Measurements from ENCODE around the gene STIP1.
A peak's percentile ranks its signal among the peaks of the same experiment; 100 is the strongest.

STIP1 gene

DNA sequence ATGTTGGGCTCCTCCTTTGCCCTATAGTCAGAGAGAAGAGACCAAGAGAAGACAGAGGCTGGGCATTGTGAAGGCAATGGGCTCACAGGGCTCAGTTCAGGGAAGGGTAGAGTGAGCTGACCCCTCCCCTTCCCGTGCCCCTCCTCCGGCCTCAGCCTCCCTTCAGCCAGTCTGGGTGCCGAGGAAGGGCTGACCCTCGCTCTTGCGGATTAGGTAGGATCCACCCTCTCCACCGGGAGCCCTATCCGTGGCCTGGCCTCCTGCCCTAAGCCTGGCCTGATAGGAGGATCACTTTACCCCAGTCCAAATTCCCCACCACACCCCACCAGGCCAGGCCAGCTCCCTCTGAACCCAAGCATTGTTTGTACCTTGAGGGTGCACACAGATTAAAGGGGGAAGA is 62.6 kb downstream of the STIP1 start:
- Histone ChIP-seq H3K27me3 (ENCODE audit: insufficient read depth, low read depth, severe bottlenecking) (no peaks in the 10 kb centered on the region), H3K9me3 (ENCODE audit: severe bottlenecking) (no peaks in the 10 kb centered on the region), H3K27ac (peak overlapping the region; percentile 81), H3K4me3 (ENCODE audit: low read depth, low read length) (no peak overlapping the region), H3K36me3 (peaks cover 21% of the 10 kb centered on the region)
- DNase-seq, result peak; percentile 54
- TF ChIP-seq, protein P1, sequence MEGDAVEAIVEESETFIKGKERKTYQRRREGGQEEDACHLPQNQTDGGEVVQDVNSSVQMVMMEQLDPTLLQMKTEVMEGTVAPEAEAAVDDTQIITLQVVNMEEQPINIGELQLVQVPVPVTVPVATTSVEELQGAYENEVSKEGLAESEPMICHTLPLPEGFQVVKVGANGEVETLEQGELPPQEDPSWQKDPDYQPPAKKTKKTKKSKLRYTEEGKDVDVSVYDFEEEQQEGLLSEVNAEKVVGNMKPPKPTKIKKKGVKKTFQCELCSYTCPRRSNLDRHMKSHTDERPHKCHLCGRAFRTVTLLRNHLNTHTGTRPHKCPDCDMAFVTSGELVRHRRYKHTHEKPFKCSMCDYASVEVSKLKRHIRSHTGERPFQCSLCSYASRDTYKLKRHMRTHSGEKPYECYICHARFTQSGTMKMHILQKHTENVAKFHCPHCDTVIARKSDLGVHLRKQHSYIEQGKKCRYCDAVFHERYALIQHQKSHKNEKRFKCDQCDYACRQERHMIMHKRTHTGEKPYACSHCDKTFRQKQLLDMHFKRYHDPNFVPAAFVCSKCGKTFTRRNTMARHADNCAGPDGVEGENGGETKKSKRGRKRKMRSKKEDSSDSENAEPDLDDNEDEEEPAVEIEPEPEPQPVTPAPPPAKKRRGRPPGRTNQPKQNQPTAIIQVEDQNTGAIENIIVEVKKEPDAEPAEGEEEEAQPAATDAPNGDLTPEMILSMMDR (IDR thresholded peaks at IDR 0.05; ENCODE audit: low read depth, low read length), result no peak

DNA sequence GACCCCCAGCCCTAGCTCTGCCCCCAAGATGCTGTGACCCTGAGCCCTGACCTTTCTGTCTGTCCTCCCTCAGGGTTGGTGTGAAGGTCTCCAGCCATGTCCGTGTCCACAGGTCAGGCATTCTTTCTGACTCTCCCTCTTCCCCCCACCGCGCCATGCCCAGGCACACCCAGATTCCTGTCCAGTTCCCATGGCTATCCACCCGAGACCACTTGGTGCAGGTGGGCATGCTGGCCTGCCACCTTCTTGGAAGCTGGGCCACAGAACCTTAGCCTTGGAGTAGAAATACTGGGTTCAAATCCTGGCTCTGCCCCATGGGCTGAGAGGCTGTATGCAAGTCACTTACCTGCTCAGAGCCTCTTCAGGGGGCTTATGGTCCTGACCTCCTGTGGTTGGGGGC is 63.1 kb downstream of the STIP1 start:
- H3K27ac ChIP-seq, result peak overlapping the region; percentile 44
- peaks cover 18% of the 10 kb centered on the region for H3K36me3 ChIP-seq

DNA sequence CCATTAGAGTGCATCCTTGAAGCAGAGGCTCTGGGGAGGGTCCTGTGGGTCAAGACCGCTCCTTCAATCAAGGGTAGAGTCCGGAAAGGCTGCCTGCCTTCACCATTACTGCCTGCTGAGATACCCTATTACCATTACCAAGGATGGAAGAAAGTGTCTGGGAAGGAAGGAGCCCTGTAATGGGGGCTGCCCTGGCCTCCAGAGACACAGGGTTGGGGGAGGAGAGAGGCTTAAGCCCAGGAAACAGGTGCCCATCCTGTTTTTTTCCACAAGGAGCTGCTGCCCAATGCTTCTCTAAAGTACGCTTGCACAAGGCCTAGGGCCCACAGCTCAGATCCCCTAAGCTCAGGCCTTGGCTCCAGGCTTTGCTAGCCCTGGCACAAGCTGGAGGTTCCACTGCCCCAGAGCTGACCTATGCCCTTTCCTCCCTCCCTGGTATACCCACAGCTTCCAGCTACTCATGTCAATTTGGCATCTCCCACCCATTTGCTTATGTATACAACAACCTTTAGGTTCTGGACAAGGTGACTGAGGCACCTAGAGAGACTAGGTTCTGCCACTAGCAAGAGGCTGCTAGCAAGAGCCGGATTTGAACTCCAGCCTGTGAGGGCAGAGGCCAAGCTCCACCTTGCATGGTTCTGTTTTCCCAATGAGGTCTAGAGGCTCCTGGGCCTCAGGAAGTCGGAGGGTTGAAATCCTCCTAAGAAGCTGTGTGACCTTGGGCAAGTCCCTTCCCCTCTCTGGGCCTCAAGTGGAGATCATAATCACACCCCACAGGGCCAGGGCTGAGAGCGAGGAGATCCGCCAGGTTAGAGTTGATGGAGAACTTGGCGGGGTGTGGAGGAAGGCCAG is 63.8 kb downstream of the STIP1 start:
- Histone ChIP-seq H3K9me3 (ENCODE audit: severe bottlenecking) (no peaks in the 10 kb centered on the region), H3K27ac (peak overlapping the region; percentile 44), H3K36me3 (peaks cover 13% of the 10 kb centered on the region), H3K27me3 (ENCODE audit: insufficient read depth, low read depth, severe bottlenecking) (no peaks in the 10 kb centered on the region), H3K4me3 (ENCODE audit: low read depth, low read length) (no peak overlapping the region)
- no peak for DNase-seq
- TF ChIP-seq, protein P1 (IDR thresholded peaks at IDR 0.05; ENCODE audit: low read depth, low read length), result no peak

More for the DNA sequence above, 63.1 kb downstream of the STIP1 start:
- H3K27me3 ChIP-seq (ENCODE audit: insufficient read depth, low read depth, severe bottlenecking), result no peaks in the 10 kb centered on the region
- no peak for DNase-seq
- TF ChIP-seq, protein P1 (IDR thresholded peaks at IDR 0.05; ENCODE audit: low read depth, low read length), result no peak
- H3K4me3 ChIP-seq (ENCODE audit: low read depth, low read length), result no peak overlapping the region
- H3K9me3 ChIP-seq (ENCODE audit: severe bottlenecking), result no peaks in the 10 kb centered on the region

DNA sequence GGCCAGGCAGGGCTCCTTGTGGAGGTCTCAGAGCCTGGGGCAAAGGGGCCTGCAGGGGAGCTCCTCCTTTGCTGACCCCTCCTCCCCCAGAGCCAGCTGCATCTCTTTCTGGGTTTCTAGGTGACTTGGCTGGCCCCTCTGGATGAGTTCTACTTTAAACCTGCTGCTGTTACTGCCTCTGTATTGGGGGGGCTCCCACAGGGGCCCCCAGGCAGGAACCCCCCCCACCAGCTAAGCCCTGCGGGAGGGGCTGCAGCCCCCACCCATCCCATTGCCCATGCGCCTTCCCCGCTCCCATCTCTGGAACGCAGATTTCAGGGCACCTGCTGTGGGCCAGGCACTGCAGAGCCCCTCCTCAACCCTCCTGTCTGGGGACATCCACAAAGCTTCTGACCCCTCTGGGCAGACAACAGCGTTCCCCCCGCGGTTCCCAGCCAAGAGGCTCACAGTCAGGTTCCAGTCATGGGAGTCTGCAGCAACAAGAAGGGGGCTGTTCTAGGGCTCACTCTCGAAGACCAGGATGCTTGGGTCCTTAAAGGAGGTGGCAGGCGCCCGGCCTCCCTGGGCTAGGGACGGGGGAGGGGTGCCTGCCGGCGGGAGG is 64.5 kb downstream of the STIP1 start:
- TF ChIP-seq, protein P1 (IDR thresholded peaks at IDR 0.05; ENCODE audit: low read depth, low read length), result no peak
- H3K27ac ChIP-seq, result peak overlapping the region; percentile 73
- DNase-seq, result no peak
- no peaks in the 10 kb centered on the region for H3K27me3 ChIP-seq (ENCODE audit: insufficient read depth, low read depth, severe bottlenecking)
- peaks cover 14% of the 10 kb centered on the region for H3K36me3 ChIP-seq
- no peaks in the 10 kb centered on the region for H3K9me3 ChIP-seq (ENCODE audit: severe bottlenecking)
- H3K4me3 ChIP-seq (ENCODE audit: low read depth, low read length), result peak overlapping the region; percentile 59

DNA sequence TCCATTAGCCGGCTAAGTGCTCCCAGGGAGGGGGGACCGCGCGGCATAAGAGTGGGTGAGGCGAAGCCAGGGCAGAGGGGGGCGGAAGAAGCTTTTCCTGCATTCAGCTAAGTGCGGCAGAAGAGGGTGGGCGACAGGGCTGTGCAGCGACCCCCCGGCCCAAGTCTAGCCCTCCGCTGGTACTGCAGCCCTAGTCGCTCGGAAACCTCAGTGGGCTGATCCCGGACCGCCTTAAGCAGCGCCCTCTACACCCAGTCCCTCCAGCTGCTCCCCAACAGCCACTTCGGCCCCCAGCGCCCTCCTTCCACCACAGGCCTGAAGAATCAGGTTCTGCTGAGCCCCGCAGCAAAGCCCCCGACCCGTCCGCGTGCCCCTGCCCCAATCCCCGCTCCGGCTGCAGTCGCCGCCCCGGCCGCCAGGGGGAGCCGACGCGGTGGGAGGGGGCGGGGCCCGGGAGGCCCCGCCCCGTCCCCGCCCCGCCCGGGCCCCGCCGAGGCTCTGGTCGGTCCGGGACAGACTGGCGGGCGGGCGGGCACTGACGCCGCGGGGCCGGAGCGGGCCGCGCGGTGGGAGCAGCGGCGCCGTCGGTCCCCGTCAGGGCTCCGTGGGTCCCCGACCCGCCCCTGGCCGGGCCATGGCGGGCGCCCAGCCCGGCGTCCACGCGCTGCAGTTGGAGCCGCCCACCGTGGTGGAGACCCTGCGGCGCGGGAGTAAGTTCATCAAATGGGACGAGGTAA is 65.2 kb downstream of the STIP1 start, which contains the start of gene PLCB3:
TSS of gene PLCB3 (plus strand) at position 515 of the 737 bp plus-strand sequence. CDS start at position 635, 120 bp downstream.
- peak within 1 kb of the TSS; percentile 78 for H3K4me3 ChIP-seq (ENCODE audit: low read depth, low read length)

More for the DNA sequence above, 65.2 kb downstream of the STIP1 start, which contains the start of gene PLCB3:
- TF ChIP-seq, protein P1 (IDR thresholded peaks at IDR 0.05; ENCODE audit: low read depth, low read length), result peak; percentile 48; the same call in 1 of the 2 replicates
- DNase-seq, result peak; percentile 66
- Histone ChIP-seq H3K27me3 (ENCODE audit: insufficient read depth, low read depth, severe bottlenecking) (no peaks in the 10 kb centered on the region), H3K27ac (peak within 1 kb of the TSS; percentile 73), H3K36me3 (peaks cover 16% of the 10 kb centered on the region), H3K9me3 (ENCODE audit: severe bottlenecking) (no peaks in the 10 kb centered on the region)
